Activated naive CD8-positive, alpha-beta T cell (primary cell): ENCODE data around the gene SPAAR.

ENCODE experiments used
- H3K27ac Mint-ChIP-seq: one replicate; pipeline ENCODE4 v1.8.0; 2021; ENCODE audit warnings: mixed read lengths
- H3K27me3 Mint-ChIP-seq: one replicate; pipeline ENCODE4 v1.8.0; 2021; ENCODE audit warnings: mixed read lengths
- H3K36me3 Mint-ChIP-seq: one replicate; pipeline ENCODE4 v1.8.0; 2021; ENCODE audit warnings: mixed read lengths
- H3K4me1 Mint-ChIP-seq: one replicate; pipeline ENCODE4 v1.8.0; 2021; ENCODE audit warnings: low read depth, mixed read lengths
- H3K4me3 Mint-ChIP-seq: one replicate; pipeline ENCODE4 v1.8.0; 2021; ENCODE audit warnings: mild to moderate bottlenecking, mixed read lengths
- H3K9me3 Mint-ChIP-seq: one replicate; pipeline ENCODE4 v1.8.0; 2021; ENCODE audit warnings: low read depth, mixed read lengths

The SPAAR gene

DNA sequence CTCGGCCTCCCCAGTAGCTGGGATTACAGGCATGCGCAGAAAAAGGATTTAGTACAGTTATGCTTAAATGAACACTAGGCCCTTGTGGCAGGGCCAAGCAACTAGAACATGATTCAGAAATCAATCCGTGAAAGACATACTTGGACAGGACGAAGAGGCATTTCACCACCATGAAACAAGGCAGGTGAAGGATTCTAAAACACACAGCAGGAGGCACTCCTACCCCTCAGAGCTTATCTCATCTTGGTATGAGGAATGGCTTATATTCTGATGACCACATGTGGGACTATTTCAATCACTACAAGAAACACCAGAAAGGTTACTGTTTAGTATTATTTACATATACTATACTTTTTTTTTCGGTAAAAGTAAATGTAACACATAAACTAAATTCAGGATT lies 33.0 kb downstream of the SPAAR start:
- H3K9me3 Mint-ChIP-seq, result no peaks in the 10 kb centered on the region
- peaks cover 2% of the 10 kb centered on the region for H3K36me3 Mint-ChIP-seq
- no peak overlapping the region for H3K4me3 Mint-ChIP-seq
- H3K27me3 Mint-ChIP-seq, result no peaks in the 10 kb centered on the region
- H3K4me1 Mint-ChIP-seq, result peaks cover 77% of the 10 kb centered on the region
- H3K27ac Mint-ChIP-seq, result no peak overlapping the region

DNA sequence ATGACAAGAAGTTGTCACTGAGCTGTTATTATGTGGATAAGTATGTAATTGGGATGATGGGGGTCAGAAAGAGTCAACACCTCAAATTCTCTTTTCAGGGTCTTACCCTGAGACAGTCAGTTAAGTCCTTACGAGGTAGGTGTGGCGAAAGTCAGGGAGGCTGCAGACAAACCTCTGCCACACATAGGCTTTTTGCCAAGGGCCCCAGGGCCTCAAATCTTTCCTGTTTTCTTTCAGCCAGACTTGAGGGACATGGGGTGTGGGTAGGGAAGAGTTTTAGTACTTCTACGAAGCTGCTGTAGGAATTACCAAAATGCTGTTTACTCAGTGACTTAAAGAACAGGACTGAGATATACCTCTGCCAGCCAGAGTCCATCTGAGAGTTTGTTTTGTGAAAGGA lies 34.9 kb downstream of the SPAAR start:
- Mint-ChIP-seq H3K27ac (no peak overlapping the region), H3K36me3 (no peaks in the 10 kb centered on the region), H3K9me3 (no peaks in the 10 kb centered on the region), H3K4me1 (peaks cover 65% of the 10 kb centered on the region), H3K27me3 (no peaks in the 10 kb centered on the region), H3K4me3 (no peak overlapping the region)

DNA sequence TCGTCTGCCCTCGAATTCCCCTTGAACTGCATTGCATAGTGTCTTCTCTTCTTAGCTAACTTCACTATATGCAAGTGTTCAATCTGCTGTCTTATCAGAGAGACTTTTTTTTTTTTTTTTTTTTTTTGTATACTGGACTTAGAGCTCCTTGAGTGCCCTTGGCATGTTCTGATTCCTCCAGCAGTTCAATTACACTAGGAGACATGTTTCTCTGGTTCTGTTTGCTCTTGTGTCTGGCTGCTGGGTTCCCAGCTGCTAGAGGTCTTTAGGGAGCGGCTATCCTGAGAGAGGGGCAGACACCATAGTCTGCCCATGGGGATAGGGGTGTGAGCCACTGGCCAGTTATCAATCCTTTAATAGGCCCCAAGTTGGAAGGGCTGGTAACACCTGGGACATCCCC lies 35.6 kb downstream of the SPAAR start:
- no peaks in the 10 kb centered on the region for H3K9me3 Mint-ChIP-seq
- peaks cover 59% of the 10 kb centered on the region for H3K4me1 Mint-ChIP-seq
- no peaks in the 10 kb centered on the region for H3K27me3 Mint-ChIP-seq
- H3K4me3 Mint-ChIP-seq, result no peak overlapping the region
- no peak overlapping the region for H3K27ac Mint-ChIP-seq
- H3K36me3 Mint-ChIP-seq, result no peaks in the 10 kb centered on the region

DNA sequence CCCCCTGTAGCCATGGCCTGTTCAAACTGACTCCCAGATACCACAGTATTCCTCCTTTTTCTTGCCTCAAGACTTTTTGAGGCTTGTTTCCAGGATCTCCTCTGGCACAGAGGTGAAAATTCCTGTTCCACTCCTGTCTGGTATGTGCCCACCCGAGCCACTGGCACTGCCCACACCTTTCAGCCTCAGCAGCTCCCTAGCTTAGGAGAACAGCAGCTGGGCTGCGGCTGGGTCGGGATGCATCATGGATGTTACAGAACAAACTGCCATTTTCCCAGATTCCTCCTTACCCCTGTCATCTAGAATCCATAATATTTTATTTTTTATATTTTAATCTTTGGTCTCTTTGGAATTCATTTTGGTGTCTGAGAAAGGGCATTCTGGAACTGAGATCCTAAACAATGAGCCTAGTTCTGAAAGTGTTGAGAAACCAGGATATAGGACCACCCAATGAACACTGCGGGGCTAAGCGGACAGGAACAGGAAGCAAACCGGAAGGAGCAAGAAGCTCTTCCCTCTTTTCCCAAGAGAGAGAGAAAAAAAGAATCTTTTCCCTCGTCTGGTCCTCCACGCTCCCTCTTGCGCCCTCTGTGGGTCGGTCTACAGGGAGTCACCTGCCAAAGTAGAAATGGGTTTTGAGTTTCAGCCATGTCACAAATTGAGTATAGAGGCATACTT lies 36.2 kb downstream of the SPAAR start:
- Mint-ChIP-seq H3K27ac (no peak overlapping the region), H3K36me3 (no peaks in the 10 kb centered on the region), H3K9me3 (no peaks in the 10 kb centered on the region), H3K4me3 (no peak overlapping the region), H3K4me1 (peaks cover 52% of the 10 kb centered on the region), H3K27me3 (no peaks in the 10 kb centered on the region)

DNA sequence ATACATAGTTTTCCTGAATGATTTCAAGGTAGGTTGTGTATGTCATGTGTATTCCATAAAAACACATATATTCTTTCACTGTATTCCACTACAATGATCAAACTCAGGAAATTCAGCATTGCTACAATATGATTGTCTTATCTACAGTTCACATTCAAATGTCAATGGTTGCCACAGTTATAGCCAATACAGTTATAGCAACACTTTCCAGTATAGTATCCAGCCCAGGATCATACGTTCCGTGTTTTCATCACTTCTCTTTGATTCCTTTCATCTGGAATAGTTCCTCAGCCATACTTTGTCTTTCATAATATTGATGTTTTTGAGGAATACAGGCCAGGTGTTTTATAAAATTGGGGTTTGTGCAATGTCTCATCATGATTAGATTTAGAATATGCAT lies 39.2 kb downstream of the SPAAR start:
- H3K36me3 Mint-ChIP-seq, result no peaks in the 10 kb centered on the region
- H3K4me3 Mint-ChIP-seq, result no peak overlapping the region
- no peaks in the 10 kb centered on the region for H3K9me3 Mint-ChIP-seq
- H3K27ac Mint-ChIP-seq, result no peak overlapping the region
- peaks cover 27% of the 10 kb centered on the region for H3K4me1 Mint-ChIP-seq
- no peaks in the 10 kb centered on the region for H3K27me3 Mint-ChIP-seq

DNA sequence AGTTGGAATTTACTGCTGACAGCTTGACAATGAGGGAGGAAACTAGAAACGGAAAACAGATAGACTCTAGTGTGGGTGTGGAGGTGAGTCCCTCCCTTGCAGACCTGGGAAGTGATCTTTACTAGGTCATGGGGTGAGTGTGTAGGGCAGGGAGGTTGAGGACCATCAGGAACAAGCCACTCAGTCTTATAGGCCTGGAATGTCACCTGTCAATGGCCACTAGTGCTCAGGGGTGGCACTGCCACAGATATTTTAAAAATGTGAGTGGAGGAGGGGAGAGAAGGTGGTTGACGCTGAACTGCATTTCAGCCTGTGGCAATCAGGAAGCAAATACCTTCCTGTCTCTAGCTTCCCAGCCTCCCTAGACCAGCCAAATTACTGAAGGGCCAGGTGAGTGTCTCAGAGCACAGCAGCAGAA lies 39.6 kb downstream of the SPAAR start:
- no peak overlapping the region for H3K27ac Mint-ChIP-seq
- no peaks in the 10 kb centered on the region for H3K36me3 Mint-ChIP-seq
- peaks cover 23% of the 10 kb centered on the region for H3K4me1 Mint-ChIP-seq
- no peaks in the 10 kb centered on the region for H3K27me3 Mint-ChIP-seq
- H3K9me3 Mint-ChIP-seq, result no peaks in the 10 kb centered on the region
- no peak overlapping the region for H3K4me3 Mint-ChIP-seq

DNA sequence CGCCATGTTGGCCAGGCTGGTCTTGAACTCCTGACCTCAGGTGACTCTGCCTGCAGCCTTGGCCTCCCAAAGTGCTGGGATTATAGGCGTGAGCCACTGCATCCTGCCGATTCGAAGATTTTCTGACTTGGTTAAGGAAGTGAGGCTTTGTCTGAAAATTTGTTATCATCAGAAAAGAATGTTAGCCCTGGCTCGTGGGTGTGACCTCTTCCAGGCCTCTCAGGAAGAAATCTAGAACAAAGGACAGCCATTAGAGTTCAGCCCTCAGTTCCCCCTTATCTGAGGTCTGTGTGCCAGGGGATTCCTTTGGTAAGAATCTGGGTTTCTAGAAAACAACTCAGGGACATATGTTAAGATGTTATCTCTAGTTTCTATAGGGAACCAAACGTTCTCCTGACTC lies 42.4 kb downstream of the SPAAR start:
- Mint-ChIP-seq H3K27ac (no peak overlapping the region), H3K36me3 (no peaks in the 10 kb centered on the region), H3K9me3 (no peaks in the 10 kb centered on the region), H3K4me1 (peaks cover 5% of the 10 kb centered on the region), H3K4me3 (no peak overlapping the region), H3K27me3 (no peaks in the 10 kb centered on the region)

DNA sequence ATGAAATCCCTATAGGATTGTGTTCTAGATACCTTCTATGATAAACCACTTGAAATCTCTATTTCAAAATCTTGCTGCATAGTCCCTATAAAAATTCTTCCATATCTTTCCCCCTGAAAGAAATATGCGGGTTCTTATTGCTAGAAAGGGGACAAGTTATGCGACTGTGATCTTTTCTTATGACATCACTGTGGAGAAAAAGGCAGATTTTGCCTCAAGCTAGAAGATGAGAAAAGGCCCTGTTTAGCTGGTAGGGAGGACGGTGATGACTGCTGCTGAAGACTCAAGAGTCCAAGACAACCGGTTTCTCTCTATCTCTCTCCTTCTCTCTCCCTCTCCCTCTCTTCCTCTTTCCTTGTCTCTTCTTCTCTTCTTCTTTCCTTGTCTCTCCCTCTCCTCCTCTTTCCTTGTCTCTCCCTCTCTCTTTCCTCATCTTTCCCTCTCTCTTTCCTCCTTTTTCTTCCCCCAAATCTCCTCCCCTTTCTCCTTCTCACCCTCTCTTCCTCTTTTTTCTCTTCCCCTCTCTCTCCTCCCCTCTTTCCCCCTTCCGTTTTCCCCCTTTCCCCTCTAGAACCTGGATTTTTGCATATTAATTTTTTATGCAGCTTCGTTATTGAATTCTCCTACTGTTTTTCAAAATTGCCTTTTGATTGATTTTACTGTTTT lies 43.4 kb downstream of the SPAAR start:
- H3K9me3 Mint-ChIP-seq, result no peaks in the 10 kb centered on the region
- no peaks in the 10 kb centered on the region for H3K36me3 Mint-ChIP-seq
- H3K27ac Mint-ChIP-seq, result no peak overlapping the region
- no peak overlapping the region for H3K4me3 Mint-ChIP-seq
- peaks cover under 1% of the 10 kb centered on the region for H3K27me3 Mint-ChIP-seq
- peaks cover 5% of the 10 kb centered on the region for H3K4me1 Mint-ChIP-seq

DNA sequence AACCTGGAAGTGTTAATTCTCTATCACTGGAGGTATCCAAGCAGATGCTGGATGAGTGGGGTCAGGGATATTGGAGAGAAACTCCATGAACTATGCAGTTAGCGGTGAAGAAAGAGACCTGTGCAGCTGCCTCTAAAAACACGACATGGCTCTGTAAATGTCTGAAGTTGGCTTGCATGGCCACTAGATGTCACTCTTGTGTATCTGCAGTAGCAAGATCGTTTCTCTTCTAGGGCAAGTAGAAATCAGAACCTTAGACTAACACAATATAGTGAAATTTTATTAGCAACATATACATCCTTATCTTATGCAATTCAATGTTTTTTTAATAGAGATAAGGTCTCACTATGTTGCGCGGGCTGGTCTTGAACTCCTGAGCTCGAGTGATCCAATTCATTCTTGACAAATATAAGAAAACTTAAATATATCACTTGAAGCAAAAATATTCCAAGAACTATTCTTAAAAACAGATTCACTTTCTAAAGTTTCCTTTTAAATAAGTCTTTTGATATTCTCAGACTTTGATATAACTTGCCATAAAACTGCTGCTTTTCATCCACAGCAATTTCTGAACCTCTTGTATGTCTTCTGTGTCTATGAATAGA lies 45.8 kb downstream of the SPAAR start:
- no peak overlapping the region for H3K4me3 Mint-ChIP-seq
- H3K27me3 Mint-ChIP-seq, result peaks cover 1% of the 10 kb centered on the region
- H3K4me1 Mint-ChIP-seq, result peaks cover 2% of the 10 kb centered on the region
- no peaks in the 10 kb centered on the region for H3K9me3 Mint-ChIP-seq
- no peak overlapping the region for H3K27ac Mint-ChIP-seq
- no peaks in the 10 kb centered on the region for H3K36me3 Mint-ChIP-seq

DNA sequence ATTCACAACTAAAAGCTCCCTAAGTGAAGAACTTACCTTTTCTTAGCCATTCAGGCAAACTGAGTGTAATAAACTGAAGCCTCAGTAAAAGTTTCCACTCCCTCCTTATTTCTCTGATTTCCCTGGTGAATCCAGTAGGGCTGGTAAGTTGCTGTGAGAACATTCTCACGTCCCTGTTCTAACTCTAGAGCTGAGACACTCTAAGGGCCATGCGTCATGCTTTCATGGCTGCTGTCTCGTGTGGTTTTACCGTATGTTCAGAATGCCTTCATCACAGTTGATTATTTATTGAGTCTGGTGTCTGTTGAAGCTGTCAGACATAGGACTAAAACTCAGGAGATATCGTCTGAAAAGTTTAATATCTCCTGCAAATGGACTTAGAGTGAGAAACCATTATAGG lies 47.4 kb downstream of the SPAAR start:
- Mint-ChIP-seq H3K27me3 (peaks cover 1% of the 10 kb centered on the region), H3K27ac (no peak overlapping the region), H3K9me3 (no peaks in the 10 kb centered on the region), H3K4me1 (peaks cover 2% of the 10 kb centered on the region), H3K36me3 (no peaks in the 10 kb centered on the region), H3K4me3 (no peak overlapping the region)

DNA sequence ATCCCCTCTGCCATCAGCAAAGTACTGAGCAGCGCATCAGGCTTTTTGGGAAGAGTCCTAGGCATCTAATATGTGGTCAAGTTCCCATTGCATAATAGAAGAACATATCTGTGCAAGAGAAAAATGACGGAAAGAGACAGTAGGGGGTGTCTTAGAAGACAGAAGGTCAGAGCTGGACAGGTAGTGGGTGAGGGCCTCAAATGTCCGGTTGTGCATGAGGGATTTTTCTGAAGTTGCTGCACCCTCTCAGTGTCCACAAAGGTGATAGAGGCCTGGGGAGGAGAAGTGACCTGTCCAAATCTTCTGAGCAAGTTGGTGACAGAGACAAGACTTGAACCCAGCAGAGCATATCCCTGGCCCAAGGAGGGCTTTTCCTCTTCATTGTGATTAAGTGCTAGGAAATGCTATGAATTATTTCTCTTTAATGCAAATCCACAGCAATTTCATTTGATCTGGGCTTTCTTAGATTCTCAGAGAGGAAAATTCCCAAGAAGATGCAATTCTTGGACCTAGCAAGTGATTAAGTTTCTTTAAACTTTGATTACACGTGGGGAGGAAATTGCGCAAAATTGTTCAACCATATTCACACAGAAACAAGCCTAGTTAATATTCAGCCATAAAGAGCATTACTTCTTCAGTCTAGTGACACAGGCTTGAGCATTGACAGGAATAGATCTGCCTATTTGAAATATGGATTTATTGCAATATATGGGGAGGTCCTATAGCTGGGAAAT lies 49.0 kb downstream of the SPAAR start, which contains the start of gene OR2S2:
Gene OR2S2, minus strand, starts transcription at position 51 of the 734 bp plus-strand sequence. CDS start 56 bp downstream, outside the sequence.
- H3K27ac Mint-ChIP-seq, result no peak within 1 kb of the TSS
- H3K36me3 Mint-ChIP-seq, result no peaks in the 10 kb centered on the region
- H3K27me3 Mint-ChIP-seq, result peaks cover 1% of the 10 kb centered on the region
- peaks cover 2% of the 10 kb centered on the region for H3K4me1 Mint-ChIP-seq
- no peak within 1 kb of the TSS for H3K4me3 Mint-ChIP-seq
- H3K9me3 Mint-ChIP-seq, result no peaks in the 10 kb centered on the region

DNA sequence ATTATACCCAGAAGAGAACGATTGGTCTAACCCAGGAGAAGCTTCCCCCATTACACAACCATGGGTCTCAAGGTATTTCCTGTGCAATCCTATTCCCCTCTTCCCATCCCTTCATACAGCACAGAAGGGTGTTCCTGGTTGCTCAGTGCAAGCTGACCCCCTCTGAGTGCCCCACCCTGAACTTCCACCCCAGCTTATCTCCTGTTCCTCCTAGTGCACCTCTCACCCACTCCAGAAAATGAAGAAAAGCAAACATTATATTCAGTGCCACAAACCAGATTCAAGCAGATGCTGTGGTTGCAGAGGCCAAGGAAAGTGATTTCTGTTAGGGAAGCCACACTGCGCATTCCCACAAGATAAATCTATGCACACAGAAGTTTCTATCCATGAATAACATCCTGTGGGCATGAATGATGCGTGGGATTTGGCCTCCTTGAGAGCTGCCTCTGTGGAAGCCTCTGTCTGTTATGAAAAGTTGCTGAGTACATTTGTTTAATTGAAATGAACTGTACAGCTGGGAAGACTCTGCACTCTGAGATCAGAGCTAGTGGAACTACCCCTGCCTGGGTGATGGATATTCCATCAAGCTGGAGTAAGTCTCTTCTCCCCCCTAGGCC lies 50.9 kb downstream of the SPAAR start:
- H3K36me3 Mint-ChIP-seq, result no peaks in the 10 kb centered on the region
- peaks cover 1% of the 10 kb centered on the region for H3K27me3 Mint-ChIP-seq
- H3K27ac Mint-ChIP-seq, result no peak overlapping the region
- no peak overlapping the region for H3K4me3 Mint-ChIP-seq
- H3K4me1 Mint-ChIP-seq, result no peaks in the 10 kb centered on the region
- H3K9me3 Mint-ChIP-seq, result no peaks in the 10 kb centered on the region
